Measurements from ENCODE around the gene CXCL3. TPM values are rescaled to one million over a fixed set of nuclear protein-coding genes. Genes with fewer than 3 reads are reported as not detected.
A peak's percentile ranks its signal among the peaks of the same experiment; 100 is the strongest.

CXCL3 gene
- total RNA-seq, 6 experiments from 2014 or later, result 0.40 to 2.3 (median 1.4) TPM

DNA sequence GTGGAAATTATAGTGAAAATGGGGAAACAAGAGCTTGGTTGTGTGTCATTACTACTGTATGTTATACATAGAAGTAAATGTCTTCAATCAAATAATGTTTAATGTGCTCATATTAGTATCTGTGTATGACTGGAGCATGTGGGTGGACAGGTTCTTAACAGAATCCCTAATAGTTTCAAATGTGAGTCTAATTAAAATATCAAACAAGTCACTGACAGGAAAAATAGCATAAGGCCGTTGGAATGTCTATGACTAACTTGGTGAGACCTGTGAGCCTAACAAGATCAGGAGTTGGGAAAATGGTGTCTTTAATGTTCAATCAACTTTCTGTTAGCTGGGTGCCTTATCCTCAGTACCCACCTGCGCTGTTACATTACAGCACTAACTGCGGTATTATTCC is 6.2 kb upstream of the CXCL3 start:
- H3K36me3 Mint-ChIP-seq (ENCODE audit: low read depth), result peaks cover 19% of the 10 kb centered on the region
- H3K9me3 Mint-ChIP-seq, result peaks cover 16% of the 10 kb centered on the region
- peaks cover 59% of the 10 kb centered on the region for H3K4me1 Mint-ChIP-seq (ENCODE audit: low read depth)
- H3K27me3 Mint-ChIP-seq (ENCODE audit: insufficient read depth), result no peaks in the 10 kb centered on the region
- peak overlapping the region; percentile 53 for H3K4me3 Mint-ChIP-seq
- DNase-seq, result peak; percentile 40
- H3K27ac Mint-ChIP-seq, result peak overlapping the region; percentile 69
- TF ChIP-seq, protein P1, sequence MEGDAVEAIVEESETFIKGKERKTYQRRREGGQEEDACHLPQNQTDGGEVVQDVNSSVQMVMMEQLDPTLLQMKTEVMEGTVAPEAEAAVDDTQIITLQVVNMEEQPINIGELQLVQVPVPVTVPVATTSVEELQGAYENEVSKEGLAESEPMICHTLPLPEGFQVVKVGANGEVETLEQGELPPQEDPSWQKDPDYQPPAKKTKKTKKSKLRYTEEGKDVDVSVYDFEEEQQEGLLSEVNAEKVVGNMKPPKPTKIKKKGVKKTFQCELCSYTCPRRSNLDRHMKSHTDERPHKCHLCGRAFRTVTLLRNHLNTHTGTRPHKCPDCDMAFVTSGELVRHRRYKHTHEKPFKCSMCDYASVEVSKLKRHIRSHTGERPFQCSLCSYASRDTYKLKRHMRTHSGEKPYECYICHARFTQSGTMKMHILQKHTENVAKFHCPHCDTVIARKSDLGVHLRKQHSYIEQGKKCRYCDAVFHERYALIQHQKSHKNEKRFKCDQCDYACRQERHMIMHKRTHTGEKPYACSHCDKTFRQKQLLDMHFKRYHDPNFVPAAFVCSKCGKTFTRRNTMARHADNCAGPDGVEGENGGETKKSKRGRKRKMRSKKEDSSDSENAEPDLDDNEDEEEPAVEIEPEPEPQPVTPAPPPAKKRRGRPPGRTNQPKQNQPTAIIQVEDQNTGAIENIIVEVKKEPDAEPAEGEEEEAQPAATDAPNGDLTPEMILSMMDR (IDR thresholded peaks at IDR 0.05), result no peak

DNA sequence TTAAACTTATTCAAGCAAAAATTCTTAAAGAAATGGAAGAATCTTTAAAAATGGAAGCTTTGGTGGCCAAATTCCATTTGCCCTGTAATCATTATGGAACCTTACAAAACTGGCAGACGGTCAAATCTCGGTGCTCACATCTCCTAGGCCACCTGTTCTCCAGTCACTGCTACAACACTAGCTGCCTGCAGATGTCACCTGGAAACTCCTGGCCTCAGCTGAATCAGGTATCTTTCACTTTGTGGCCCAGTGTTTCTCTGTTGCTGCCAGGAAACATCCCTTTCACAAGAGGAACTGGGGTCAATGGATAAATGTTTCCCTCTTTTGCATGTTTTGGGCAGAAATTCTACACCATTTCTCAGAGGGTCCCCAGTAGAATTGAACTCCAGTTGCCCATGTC is 4.2 kb upstream of the CXCL3 start:
- DNase-seq, result no peak
- Mint-ChIP-seq H3K4me1 (ENCODE audit: low read depth) (peaks cover 73% of the 10 kb centered on the region), H3K36me3 (ENCODE audit: low read depth) (peaks cover 13% of the 10 kb centered on the region), H3K27me3 (ENCODE audit: insufficient read depth) (no peaks in the 10 kb centered on the region), H3K9me3 (peaks cover 13% of the 10 kb centered on the region), H3K4me3 (no peak overlapping the region), H3K27ac (no peak overlapping the region)
- TF ChIP-seq, protein P1 (IDR thresholded peaks at IDR 0.05), result no peak

DNA sequence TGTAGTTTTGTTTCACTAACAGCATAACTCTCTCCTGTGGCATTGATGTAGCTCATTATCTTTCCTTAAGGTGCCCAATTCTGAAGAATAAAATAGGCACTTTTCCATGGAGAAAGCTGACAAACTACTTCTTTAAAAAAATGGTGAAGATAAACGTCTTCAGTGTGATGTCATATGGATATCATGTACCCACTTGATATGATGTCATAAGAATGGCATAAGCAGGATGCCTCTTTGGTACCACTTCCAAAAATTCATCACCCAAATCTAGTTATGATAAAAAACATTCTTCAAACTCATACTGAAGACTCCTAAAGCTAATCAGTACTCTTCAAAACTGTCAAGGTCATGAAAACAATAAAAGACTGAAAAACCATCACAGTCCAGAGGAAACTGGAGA is 2.9 kb upstream of the CXCL3 start:
- no peak overlapping the region; the same call in 1 of the 2 replicates for H3K27ac Mint-ChIP-seq
- TF ChIP-seq, protein P1 (IDR thresholded peaks at IDR 0.05), result no peak
- peaks cover under 1% of the 10 kb centered on the region for H3K36me3 Mint-ChIP-seq (ENCODE audit: low read depth)
- DNase-seq, result no peak
- H3K27me3 Mint-ChIP-seq (ENCODE audit: insufficient read depth), result no peaks in the 10 kb centered on the region
- H3K9me3 Mint-ChIP-seq, result peaks cover under 1% of the 10 kb centered on the region
- peaks cover 83% of the 10 kb centered on the region for H3K4me1 Mint-ChIP-seq (ENCODE audit: low read depth)
- no peak overlapping the region for H3K4me3 Mint-ChIP-seq

DNA sequence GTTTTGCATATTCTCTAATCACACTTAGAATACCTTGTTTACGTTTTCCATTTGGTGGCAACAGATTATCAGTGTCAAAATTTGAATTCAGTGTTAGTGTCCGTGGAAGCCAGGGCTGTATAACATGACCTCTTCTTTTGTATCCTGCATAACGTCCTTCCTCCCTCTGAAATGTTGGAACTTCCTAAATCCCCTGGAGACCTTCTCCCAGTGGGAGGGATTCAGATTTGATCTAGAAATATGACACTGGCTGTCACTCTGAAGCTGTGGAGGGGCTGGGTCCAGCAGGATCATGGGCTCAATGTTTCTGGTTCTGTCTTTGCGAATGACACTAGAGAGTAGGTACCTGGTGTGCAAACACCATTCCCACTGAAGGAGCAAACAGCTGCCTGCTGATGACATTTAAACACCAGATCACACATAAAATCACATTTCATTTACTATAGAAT is 850 bp upstream of the CXCL3 start:
- H3K36me3 Mint-ChIP-seq (ENCODE audit: low read depth), result no peaks in the 10 kb centered on the region
- no peaks in the 10 kb centered on the region for H3K9me3 Mint-ChIP-seq
- H3K4me1 Mint-ChIP-seq (ENCODE audit: low read depth), result peaks cover 67% of the 10 kb centered on the region
- TF ChIP-seq, protein P1 (IDR thresholded peaks at IDR 0.05), result no peak
- no peak for DNase-seq
- H3K27me3 Mint-ChIP-seq (ENCODE audit: insufficient read depth), result no peaks in the 10 kb centered on the region
- H3K4me3 Mint-ChIP-seq, result peak overlapping the region; percentile 90
- peak overlapping the region; percentile 64 for H3K27ac Mint-ChIP-seq

DNA sequence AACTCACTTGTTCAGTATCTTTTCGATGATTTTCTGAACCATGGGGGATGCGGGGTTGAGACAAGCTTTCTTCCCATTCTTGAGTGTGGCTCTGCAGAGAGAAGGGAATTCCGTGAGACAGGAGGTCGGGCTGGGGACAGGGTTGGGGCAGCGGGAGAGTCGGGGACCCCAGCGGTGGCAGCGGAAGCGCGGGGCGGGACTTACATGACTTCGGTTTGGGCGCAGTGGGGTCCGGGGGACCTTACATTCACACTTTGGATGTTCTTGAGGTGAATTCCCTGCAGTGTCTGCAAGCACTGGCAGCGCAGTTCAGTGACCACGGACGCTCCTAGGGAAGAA is 434 bp downstream of the CXCL3 start:
- Mint-ChIP-seq H3K27ac (peak overlapping the region; percentile 79), H3K36me3 (ENCODE audit: low read depth) (no peaks in the 10 kb centered on the region), H3K9me3 (no peaks in the 10 kb centered on the region), H3K4me1 (ENCODE audit: low read depth) (peaks cover 69% of the 10 kb centered on the region), H3K4me3 (peak overlapping the region; percentile 90), H3K27me3 (ENCODE audit: insufficient read depth) (no peaks in the 10 kb centered on the region)
- DNase-seq, result no peak
- TF ChIP-seq, protein P1 (IDR thresholded peaks at IDR 0.05), result no peak
